ENCODE measurements around the gene CRYAA.

Gene CRYAA

DNA sequence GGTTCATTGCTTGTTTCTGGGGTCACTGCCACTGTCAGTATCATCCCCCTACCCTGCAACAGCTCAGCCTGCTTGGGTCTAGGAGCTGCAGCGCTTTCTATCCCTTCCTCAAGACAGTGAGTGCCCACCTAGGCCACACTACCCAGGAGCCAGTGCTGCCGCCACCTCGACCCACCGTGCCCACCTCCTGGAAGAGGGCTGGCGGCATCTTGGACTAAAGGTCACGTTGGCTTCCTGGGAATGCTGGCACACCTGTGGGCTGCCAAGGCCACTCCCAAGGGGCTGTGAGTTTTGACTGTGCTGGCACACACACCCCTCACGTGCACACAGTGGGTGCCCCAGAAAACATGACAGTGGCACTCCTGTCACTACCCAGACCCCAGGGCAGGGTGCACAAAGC, 22.1 kb downstream of the CRYAA start:
- Histone ChIP-seq H3K4me1 (ENCODE audit: control insufficient read depth, insufficient read depth, low read length) (peaks cover 1% of the 10 kb centered on the region; the same call in 1 of the 2 replicates), H3K9me3 (ENCODE audit: control insufficient read depth, insufficient read depth, low read length) (no peaks in the 10 kb centered on the region), H3K4me3 (ENCODE audit: low read length) (no peak overlapping the region), H3K27me3 (ENCODE audit: control insufficient read depth, insufficient read depth, low read length) (no peaks in the 10 kb centered on the region), H3K36me3 (ENCODE audit: control insufficient read depth, insufficient read depth, low read length) (no peaks in the 10 kb centered on the region), H3K27ac (ENCODE audit: low read length) (no peak overlapping the region)
- no CpG with 5 or more reads among the region's 7 CpGs for WGBS (ENCODE audit: insufficient coverage, insufficient read length)
- no peak for DNase-seq (ENCODE audit: low read depth, low spot score)

DNA sequence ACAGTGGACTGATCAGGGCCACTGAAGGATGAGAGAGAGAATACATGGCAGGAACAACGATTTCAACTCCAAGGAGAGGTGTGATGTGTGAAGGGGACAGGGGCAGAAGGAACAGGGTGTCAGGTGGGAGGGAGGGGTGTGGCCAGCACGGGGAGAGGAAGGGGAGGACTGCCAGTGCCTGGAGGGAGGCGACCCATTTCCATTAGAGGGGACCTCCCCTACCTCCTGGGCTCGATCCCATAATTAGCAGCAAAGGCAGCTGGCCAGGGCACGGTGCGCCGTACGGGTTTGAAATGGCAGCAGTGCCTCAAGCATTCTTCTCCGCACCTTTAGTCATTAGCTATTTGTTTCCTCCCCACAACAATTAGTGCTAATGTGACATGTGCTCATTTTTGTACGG, 22.7 kb downstream of the CRYAA start:
- WGBS (ENCODE audit: insufficient coverage, insufficient read length), result no CpG with 5 or more reads among the region's 10 CpGs
- H3K27me3 ChIP-seq (ENCODE audit: control insufficient read depth, insufficient read depth, low read length), result no peaks in the 10 kb centered on the region
- H3K4me3 ChIP-seq (ENCODE audit: low read length), result no peak overlapping the region
- no peak overlapping the region for H3K27ac ChIP-seq (ENCODE audit: low read length)
- DNase-seq (ENCODE audit: low read depth, low spot score), result no peak
- H3K9me3 ChIP-seq (ENCODE audit: control insufficient read depth, insufficient read depth, low read length), result no peaks in the 10 kb centered on the region
- H3K4me1 ChIP-seq (ENCODE audit: control insufficient read depth, insufficient read depth, low read length), result peaks cover 1% of the 10 kb centered on the region; the same call in 1 of the 2 replicates
- no peaks in the 10 kb centered on the region for H3K36me3 ChIP-seq (ENCODE audit: control insufficient read depth, insufficient read depth, low read length)

DNA sequence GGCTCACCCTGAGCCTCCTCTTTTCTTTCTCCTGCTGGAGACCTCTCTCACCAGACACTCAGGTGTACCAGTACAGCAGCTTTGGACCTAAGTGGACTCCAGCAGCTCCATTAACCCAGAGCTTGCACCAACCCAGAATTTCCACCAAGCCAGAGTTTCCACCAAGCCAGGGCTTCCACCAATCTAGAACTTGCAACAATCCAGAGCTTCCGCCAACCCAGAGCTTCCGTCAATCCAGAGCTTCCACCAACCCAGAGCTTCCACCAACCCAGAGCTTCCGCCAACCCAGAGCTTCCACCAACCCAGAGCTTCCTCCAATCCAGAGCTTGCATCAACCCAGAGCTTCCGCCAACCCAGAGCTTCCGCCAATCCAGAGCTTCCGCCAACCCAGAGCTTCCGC, 23.2 kb downstream of the CRYAA start:
- no peak for DNase-seq (ENCODE audit: low read depth, low spot score)
- Histone ChIP-seq H3K4me3 (ENCODE audit: low read length) (no peak overlapping the region), H3K9me3 (ENCODE audit: control insufficient read depth, insufficient read depth, low read length) (no peaks in the 10 kb centered on the region), H3K27ac (ENCODE audit: low read length) (no peak overlapping the region), H3K36me3 (ENCODE audit: control insufficient read depth, insufficient read depth, low read length) (no peaks in the 10 kb centered on the region), H3K27me3 (ENCODE audit: control insufficient read depth, insufficient read depth, low read length) (no peaks in the 10 kb centered on the region), H3K4me1 (ENCODE audit: control insufficient read depth, insufficient read depth, low read length) (peaks cover 1% of the 10 kb centered on the region; the same call in 1 of the 2 replicates)
- no CpG with 5 or more reads among the region's 7 CpGs for WGBS (ENCODE audit: insufficient coverage, insufficient read length)

DNA sequence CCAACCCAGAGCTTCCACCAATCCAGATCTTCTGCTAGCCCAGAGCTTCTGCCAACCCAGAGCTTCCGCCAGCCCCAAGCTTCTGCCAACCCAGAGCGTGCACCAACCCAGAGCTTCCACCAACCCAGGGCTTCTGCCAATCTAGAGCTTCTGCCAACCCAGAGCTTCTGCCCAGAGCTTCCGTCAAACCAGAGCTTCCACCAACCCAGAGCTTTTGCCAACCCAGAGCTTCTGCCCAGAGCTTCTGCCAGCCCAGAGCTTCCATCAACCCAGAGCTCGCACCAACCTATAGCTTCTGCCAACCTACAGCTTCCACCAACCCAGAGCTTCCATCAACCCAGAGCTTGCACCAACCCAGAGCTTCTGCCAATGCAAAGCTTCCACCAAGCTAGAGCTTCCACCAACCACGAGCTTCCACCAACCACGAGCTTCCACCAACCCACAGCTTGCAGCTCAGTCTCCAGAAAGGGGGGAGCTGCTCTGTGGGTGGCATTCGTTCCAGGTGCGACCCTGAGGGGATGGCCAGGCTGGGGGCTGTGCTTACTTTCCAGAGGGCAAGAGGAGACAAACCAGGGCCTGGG, 23.8 kb downstream of the CRYAA start:
- Histone ChIP-seq H3K9me3 (ENCODE audit: control insufficient read depth, insufficient read depth, low read length) (no peaks in the 10 kb centered on the region), H3K4me1 (ENCODE audit: control insufficient read depth, insufficient read depth, low read length) (peaks cover 1% of the 10 kb centered on the region; the same call in 1 of the 2 replicates), H3K4me3 (ENCODE audit: low read length) (no peak overlapping the region), H3K27me3 (ENCODE audit: control insufficient read depth, insufficient read depth, low read length) (no peaks in the 10 kb centered on the region), H3K36me3 (ENCODE audit: control insufficient read depth, insufficient read depth, low read length) (no peaks in the 10 kb centered on the region), H3K27ac (ENCODE audit: low read length) (no peak overlapping the region)
- no peak for DNase-seq (ENCODE audit: low read depth, low spot score)
- no CpG with 5 or more reads among the region's 8 CpGs for WGBS (ENCODE audit: insufficient coverage, insufficient read length)

DNA sequence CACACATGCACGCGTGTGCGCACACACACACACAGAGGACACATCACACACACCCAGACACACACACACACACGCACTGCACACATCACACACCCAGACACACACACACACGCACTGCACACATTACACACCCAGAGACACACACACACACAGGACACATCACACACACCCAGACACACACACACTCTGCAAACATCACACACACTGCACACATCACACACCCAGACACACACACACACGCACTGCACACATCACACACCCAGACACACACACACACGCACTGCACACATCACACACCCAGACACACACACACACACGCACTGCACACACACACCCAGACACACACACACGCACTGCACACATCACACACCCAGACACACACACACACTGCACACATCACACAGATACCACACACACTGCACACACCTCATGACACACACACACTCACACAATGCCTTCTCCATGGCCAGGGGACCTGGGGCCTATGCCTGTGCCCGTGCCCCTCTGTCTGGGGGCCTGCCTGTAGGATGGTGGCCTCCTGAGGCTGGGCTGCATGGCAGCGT, 24.4 kb downstream of the CRYAA start:
- no peak overlapping the region for H3K27ac ChIP-seq (ENCODE audit: low read length)
- no peaks in the 10 kb centered on the region for H3K27me3 ChIP-seq (ENCODE audit: control insufficient read depth, insufficient read depth, low read length)
- no CpG with 5 or more reads among the region's 11 CpGs for WGBS (ENCODE audit: insufficient coverage, insufficient read length)
- no peak overlapping the region for H3K4me3 ChIP-seq (ENCODE audit: low read length)
- no peaks in the 10 kb centered on the region for H3K9me3 ChIP-seq (ENCODE audit: control insufficient read depth, insufficient read depth, low read length)
- H3K4me1 ChIP-seq (ENCODE audit: control insufficient read depth, insufficient read depth, low read length), result peaks cover 1% of the 10 kb centered on the region; the same call in 1 of the 2 replicates
- no peak for DNase-seq (ENCODE audit: low read depth, low spot score)
- no peaks in the 10 kb centered on the region for H3K36me3 ChIP-seq (ENCODE audit: control insufficient read depth, insufficient read depth, low read length)

DNA sequence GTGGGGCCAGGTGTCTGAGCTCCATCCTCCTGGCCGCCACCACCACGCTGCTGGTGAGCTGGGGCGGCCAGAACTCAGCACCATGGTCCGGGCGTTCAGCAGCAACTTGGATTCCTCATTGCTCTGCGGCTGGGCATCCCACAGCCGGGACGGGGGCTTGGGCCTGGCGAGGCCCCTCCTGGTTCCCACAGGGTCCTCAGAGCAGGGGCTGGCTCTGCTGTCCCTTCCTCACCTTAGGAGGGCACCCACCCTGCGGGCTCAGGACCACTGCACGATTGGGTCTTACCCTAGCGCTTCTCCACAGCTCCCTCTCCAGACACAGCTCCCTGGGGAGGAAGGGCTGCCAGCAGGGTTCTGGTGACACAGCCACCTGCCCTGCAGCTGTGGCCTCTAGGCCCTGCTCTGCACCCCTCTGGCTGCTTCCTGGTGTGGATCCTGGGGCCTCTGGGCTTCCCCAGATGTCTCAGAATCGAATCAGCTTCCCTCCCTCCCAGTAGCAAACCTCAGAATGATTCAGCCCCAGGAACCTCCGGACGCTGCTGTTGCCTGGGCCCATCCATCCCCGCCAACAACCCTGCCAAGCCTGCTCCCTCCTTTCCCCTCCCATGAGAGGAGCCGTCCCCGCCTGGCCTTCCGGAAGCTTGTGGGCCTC, 25.0 kb downstream of the CRYAA start:
- no peak overlapping the region for H3K4me3 ChIP-seq (ENCODE audit: low read length)
- no peaks in the 10 kb centered on the region for H3K36me3 ChIP-seq (ENCODE audit: control insufficient read depth, insufficient read depth, low read length)
- no CpG with 5 or more reads among the region's 19 CpGs for WGBS (ENCODE audit: insufficient coverage, insufficient read length)
- H3K4me1 ChIP-seq (ENCODE audit: control insufficient read depth, insufficient read depth, low read length), result peaks cover 1% of the 10 kb centered on the region; the same call in 1 of the 2 replicates
- H3K27me3 ChIP-seq (ENCODE audit: control insufficient read depth, insufficient read depth, low read length), result no peaks in the 10 kb centered on the region
- H3K27ac ChIP-seq (ENCODE audit: low read length), result no peak overlapping the region
- no peak for DNase-seq (ENCODE audit: low read depth, low spot score)
- H3K9me3 ChIP-seq (ENCODE audit: control insufficient read depth, insufficient read depth, low read length), result no peaks in the 10 kb centered on the region

DNA sequence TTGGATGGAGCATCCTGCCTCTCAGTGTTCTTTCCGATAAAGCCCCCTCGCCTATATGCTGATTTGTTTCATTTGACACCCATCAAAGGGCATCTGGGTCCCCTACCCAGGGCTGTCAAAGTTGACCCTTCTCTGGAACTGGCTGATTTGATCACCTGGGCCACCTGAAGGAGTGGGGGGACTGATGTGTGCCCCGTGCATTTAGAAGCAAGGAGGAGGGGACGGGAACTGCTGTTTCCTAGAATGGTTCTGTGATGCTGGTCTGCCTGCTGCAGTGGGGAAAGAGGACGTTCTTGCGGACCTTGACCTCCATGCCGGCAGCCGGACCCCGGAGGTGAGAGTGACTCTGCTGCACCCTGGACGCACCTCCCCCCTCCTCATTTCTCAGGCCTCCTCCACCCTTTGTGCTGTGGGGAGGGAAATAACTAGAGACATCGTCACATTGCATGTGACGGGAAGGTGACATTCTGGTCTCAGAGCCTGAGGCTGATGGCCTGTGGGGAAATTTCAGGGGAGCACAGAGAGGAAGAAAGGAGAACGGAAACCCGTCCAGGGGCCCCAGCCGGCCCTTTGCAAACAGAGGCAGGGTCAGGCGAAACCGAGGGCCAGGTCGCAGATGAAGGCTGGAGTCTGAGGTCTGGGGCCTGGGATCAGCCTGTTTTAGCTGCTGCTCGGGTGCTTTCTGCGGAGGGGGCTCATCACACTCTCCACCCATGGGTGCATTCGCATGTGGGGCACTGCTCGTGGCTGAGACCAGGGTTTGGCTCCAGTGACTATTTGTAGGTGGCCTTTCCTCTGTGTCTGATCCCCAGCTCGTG, 25.7 kb downstream of the CRYAA start:
- Histone ChIP-seq H3K9me3 (ENCODE audit: control insufficient read depth, insufficient read depth, low read length) (no peaks in the 10 kb centered on the region), H3K27me3 (ENCODE audit: control insufficient read depth, insufficient read depth, low read length) (no peaks in the 10 kb centered on the region), H3K36me3 (ENCODE audit: control insufficient read depth, insufficient read depth, low read length) (no peaks in the 10 kb centered on the region), H3K4me3 (ENCODE audit: low read length) (no peak overlapping the region), H3K27ac (ENCODE audit: low read length) (no peak overlapping the region), H3K4me1 (ENCODE audit: control insufficient read depth, insufficient read depth, low read length) (peaks cover 1% of the 10 kb centered on the region; the same call in 1 of the 2 replicates)
- WGBS (ENCODE audit: insufficient coverage, insufficient read length), result no CpG with 5 or more reads among the region's 23 CpGs
- DNase-seq (ENCODE audit: low read depth, low spot score), result no peak

DNA sequence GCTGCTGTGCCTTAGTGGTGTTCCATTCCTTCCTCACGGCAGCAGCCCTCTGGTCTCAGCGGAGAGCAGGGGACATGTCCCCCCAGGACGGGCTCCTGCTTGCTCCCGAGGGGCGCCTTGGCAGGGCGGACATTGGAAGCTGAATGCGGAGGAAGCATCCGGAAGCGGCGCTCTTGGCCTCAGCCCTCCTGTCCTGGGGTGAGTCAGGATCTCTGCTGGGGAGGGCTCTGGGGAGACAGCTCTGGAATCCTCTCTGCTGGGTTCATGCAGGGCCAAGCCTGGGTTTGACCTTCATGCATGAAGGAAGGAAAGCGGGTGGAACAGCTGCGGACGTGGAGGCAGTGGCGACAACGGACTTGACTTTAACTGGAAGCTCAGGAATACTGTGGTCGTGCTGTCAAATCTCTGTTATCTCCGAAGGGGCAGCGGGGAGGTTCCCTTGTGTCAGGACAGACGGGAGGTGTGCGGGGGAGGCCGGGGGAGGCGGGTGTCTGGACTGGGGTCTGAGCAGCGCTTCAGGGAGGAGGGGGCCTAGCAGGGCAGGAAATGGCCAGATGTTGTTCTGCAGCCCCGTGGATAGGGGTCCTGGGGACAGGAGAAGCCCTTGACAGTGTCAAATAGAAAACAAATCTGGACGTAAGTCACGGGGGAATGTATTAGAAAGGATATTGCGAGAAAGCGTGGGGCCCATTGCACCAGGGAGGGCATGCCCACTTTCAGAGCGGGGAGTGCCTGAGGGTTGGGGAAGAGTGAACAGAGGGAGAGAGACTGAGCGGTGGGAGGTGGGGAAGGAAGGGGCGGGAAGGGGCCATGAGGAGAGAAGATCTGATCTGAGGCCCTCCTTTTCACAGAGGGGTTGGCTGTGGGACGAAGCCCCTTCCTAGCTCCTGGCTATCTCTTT, 26.6 kb downstream of the CRYAA start:
- no peak for DNase-seq (ENCODE audit: low read depth, low spot score)
- Histone ChIP-seq H3K27ac (ENCODE audit: low read length) (no peak overlapping the region), H3K27me3 (ENCODE audit: control insufficient read depth, insufficient read depth, low read length) (no peaks in the 10 kb centered on the region), H3K4me3 (ENCODE audit: low read length) (no peak overlapping the region), H3K9me3 (ENCODE audit: control insufficient read depth, insufficient read depth, low read length) (no peaks in the 10 kb centered on the region), H3K36me3 (ENCODE audit: control insufficient read depth, insufficient read depth, low read length) (no peaks in the 10 kb centered on the region), H3K4me1 (ENCODE audit: control insufficient read depth, insufficient read depth, low read length) (peaks cover 1% of the 10 kb centered on the region; the same call in 1 of the 2 replicates)
- no CpG with 5 or more reads among the region's 32 CpGs for WGBS (ENCODE audit: insufficient coverage, insufficient read length)

DNA sequence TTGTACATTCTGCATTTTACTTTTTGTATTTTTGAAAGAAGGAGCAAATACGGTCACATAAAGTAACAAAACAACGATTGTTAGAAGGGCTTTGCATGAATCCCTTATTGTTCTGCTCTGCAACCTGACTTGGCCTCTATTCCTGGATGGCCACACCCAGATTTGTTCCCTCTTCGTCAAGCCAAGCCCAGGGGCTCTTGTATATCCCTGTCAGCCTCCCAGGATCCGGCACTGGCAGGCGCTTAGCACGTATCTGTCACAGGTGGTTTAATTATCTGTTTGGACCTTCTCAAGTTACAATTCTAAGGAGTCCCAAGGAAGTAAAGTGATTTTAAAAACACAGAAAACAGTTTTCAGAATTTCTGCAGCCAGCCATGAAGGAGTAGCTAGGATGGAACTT, 28.0 kb downstream of the CRYAA start:
- WGBS (ENCODE audit: insufficient coverage, insufficient read length), result no CpG with 5 or more reads among the region's 6 CpGs
- Histone ChIP-seq H3K4me1 (ENCODE audit: control insufficient read depth, insufficient read depth, low read length) (peaks cover 1% of the 10 kb centered on the region; the same call in 1 of the 2 replicates), H3K4me3 (ENCODE audit: low read length) (no peak overlapping the region), H3K9me3 (ENCODE audit: control insufficient read depth, insufficient read depth, low read length) (no peaks in the 10 kb centered on the region), H3K27ac (ENCODE audit: low read length) (no peak overlapping the region), H3K27me3 (ENCODE audit: control insufficient read depth, insufficient read depth, low read length) (no peaks in the 10 kb centered on the region), H3K36me3 (ENCODE audit: control insufficient read depth, insufficient read depth, low read length) (no peaks in the 10 kb centered on the region)
- no peak for DNase-seq (ENCODE audit: low read depth, low spot score)

Measured in iPS DF 6.9 (cell line).